NCI-H1436 (cell line): ENCODE results near the gene DAPK2.
A peak's percentile ranks its signal among the peaks of the same experiment; 100 is the strongest.
"Not testable (repeated sequence)": the region's sequence is repeated elsewhere in the genome, so short reads cannot be mapped to it uniquely, and the experiment has no call there.

ENCODE experiments used
- DNase-seq: peaks from one replicate; lab custom pipeline; 2025; lab: John Stamatoyannopoulos, UW

The DAPK2 gene

GRCh38 chr15:64053674-64054073 lies 7.4 kb upstream of the DAPK2 start:
- DNase-seq: not testable (repeated sequence)

- no peak for DNase-seq
Measured at GRCh38 chr15:64052925-64053491, 6.7 kb upstream of the DAPK2 start.

GRCh38 chr15:64051407-64052259 lies 5.3 kb upstream of the DAPK2 start:
- no peak for DNase-seq

- no peak for DNase-seq
Measured at GRCh38 chr15:64051093-64051402, 4.8 kb upstream of the DAPK2 start.

- peak; percentile 5 for DNase-seq
Measured at GRCh38 chr15:64050281-64051092, 4.2 kb upstream of the DAPK2 start.

- no peak for DNase-seq
Measured at GRCh38 chr15:64048781-64049460, 2.6 kb upstream of the DAPK2 start.

- no peak for DNase-seq
Measured at GRCh38 chr15:64045774-64046420, 388 bp downstream of the DAPK2 start.

GRCh38 chr15:64045101-64045435 lies 1.2 kb downstream of the DAPK2 start:
- no peak for DNase-seq

- no peak for DNase-seq
Measured at GRCh38 chr15:64044300-64045100, 1.8 kb downstream of the DAPK2 start.

GRCh38 chr15:64038878-64039610 lies 7.2 kb downstream of the DAPK2 start:
- DNase-seq: no peak

- no peak for DNase-seq
Measured at GRCh38 chr15:64037966-64038365, 8.3 kb downstream of the DAPK2 start.

GRCh38 chr15:64037116-64037515 lies 9.2 kb downstream of the DAPK2 start:
- DNase-seq: no peak

- no peak for DNase-seq
Measured at GRCh38 chr15:64035525-64035924, 10.8 kb downstream of the DAPK2 start.

- no peak for DNase-seq
Measured at GRCh38 chr15:64034519-64034918, 11.8 kb downstream of the DAPK2 start.

GRCh38 chr15:64032329-64032728 lies 14.0 kb downstream of the DAPK2 start:
- DNase-seq: no peak

- no peak for DNase-seq
Measured at GRCh38 chr15:64030123-64030522, 16.2 kb downstream of the DAPK2 start.

- DNase-seq: no peak
Measured at GRCh38 chr15:64029633-64030032, 16.7 kb downstream of the DAPK2 start.

- peak; percentile 28 for DNase-seq
Measured at GRCh38 chr15:64029110-64029509, 17.2 kb downstream of the DAPK2 start.

- no peak for DNase-seq
Measured at GRCh38 chr15:64026591-64026990, 19.7 kb downstream of the DAPK2 start.
